Stimulated activated CD4-positive, alpha-beta T cell treated with anti-CD3 and anti-CD28 coated beads, TNF-alpha, amount 100 ng/mL, for 24 hours (primary cell): ENCODE measurements around the gene UNCX.

Experiments
- DNase-seq, 3 experiments: peaks; one replicate each; pipeline ENCODE4 v3.0.0-alpha.2; 2020; ENCODE audit warnings: low read depth in 3 of 3

Gene UNCX

DNA sequence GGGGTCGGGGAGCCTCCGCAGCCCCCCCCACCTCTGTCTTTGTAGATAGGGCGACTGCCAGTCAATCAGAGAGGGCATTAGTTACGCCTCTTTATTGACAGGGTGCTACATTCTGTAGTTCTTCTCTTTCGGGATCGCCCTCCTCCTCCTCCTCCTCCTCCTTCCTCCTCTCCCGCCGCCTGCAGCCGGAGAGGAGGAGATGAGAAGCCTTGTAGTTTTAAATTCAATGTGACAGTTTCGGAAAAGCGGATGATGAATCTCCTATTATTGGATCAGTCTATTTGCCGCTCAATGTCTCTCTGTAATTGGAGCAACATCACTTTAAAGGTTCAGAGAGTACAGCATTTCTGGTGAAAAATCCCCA is 587 bp upstream of the UNCX start:
- no peak for DNase-seq

DNA sequence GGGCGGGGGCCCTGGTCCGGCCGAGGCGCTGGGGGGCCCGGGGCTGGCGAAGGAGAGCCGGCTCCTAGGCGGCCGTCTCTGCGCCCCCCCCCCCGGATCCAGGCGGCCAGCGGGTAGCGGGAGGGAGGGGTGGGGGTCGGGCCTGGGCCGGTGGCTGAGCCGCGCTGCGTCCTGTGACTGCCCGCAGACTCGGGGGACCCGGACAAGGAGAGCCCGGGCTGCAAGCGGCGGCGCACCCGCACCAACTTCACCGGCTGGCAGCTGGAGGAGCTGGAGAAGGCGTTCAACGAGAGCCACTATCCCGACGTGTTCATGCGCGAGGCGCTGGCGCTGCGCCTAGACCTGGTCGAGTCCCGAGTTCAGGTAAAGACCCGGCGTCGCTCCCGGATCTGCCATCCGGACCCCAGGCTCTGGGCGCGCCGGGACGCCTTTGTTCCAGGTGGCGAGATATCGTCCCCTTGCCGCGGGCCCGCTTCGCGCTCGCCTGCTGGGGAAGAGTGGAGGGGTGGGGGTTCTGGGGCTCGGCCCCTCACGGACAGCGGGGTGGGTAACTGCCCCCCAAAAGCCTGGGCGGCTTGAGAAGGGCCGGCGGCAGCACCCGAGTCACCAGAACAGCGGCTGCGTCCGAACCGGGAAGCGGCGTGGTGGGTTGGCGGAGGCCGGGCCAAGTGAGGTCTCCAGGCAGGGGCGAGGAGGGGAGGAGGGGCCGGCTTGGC is 819 bp downstream of the UNCX start:
- no peak for DNase-seq

DNA sequence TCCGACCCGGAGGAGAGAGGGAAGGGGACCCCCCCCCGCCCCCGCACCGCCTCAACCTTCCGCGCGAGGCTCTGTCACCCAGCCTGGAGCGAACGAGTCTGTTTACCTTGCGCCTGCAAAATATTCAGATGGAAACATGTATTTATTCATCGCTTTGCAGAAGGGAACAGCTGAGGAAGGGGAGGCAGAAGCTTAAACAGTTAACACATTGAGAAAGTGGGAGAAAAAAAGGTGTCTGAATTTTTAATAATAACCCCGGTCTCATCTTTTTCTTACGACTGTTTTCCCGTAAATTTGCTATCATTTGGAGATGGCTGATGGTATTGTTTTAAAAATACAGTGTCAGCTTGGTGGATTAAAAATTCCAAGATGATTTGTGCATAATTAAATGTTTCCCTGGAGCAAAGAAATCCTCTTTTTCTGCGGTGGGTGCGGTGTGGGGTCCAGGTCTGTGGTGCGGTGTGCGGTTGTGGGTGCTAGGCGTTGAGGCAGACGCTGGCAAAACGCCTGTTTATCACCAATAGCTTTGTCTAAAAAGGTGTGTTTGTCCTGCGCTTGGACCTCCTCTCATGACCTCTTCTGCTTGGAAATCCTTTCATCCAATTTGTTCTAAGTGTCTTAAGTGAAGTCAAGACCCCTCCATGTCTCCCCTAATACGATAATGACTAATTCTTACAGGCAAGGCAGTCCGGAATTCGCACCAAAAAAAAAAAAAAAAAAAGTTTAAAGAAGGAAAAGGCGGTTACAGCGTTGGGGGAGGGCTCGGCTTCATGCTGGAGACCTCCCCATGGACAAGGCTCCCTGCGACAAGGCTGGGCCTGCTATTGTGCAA is 1.6 kb downstream of the UNCX start:
- no peak for DNase-seq

DNA sequence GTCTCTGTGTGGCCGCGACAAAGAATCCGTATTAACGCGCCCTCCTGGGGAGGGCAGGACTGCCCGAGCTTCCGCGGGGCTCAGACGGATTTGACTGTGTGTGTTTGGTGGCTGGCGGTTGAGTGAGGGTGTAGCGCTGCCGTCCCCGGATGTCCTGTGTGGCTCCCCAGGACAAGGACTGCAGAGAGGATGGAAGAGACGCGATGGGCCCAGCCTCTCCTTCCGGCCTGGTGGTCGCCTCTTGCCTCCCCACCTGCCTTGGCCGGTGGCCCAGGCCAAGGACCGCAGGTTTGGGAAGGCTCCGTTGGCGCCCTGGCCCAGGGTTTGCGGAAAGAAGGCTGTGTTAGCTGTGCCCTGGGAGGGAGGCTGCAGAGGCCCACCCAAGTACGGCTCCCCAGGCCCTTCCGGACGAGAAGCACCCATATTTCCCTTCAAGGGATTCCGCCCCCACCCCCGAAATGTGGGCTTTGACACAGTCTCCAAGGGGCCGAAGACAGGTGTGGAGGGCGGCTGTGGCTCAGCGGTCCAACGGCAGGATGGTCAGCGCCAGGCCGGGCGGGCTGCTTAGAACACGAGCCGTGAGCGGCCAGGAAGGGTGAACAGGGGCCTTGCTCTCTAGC is 2.3 kb downstream of the UNCX start:
- no peak for DNase-seq

DNA sequence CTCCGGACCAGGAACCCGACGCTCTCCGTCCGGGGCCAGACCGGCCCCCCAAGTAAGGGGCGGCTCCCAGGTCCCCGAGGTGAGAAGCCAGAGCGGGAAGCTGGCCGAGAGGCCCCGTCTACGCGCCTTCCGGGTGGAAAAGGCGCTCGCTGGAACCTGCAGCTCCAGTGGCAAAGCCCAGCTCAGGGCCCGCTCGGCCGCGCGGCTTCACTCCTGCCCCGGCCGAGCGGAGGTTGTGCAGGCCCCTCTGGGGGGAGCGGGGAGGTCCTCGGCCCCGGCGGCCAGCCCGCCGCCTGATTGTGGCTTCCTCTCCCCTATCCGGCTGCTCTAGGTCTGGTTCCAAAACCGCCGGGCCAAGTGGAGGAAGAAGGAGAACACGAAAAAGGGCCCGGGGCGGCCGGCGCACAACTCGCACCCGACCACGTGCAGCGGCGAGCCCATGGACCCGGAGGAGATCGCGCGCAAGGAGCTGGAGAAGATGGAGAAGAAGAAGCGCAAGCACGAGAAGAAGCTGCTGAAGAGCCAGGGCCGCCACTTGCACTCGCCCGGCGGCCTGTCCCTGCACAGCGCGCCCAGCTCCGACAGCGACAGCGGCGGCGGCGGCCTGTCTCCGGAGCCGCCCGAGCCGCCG is 2.9 kb downstream of the UNCX start:
- DNase-seq, result no peak

DNA sequence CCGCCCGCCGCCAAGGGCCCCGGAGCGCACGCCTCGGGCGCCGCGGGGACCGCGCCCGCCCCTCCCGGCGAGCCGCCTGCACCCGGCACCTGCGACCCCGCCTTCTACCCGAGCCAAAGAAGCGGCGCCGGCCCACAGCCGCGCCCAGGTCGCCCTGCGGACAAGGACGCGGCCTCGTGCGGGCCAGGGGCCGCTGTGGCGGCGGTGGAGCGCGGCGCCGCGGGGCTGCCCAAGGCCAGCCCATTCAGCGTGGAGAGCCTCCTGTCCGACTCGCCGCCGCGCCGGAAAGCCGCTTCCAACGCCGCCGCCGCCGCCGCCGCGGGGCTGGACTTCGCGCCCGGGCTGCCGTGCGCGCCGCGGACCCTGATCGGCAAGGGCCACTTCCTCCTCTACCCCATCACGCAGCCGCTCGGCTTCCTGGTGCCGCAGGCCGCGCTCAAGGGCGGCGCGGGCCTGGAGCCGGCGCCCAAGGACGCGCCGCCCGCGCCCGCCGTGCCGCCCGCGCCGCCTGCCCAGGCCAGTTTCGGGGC is 3.5 kb downstream of the UNCX start:
- DNase-seq, result no peak

DNA sequence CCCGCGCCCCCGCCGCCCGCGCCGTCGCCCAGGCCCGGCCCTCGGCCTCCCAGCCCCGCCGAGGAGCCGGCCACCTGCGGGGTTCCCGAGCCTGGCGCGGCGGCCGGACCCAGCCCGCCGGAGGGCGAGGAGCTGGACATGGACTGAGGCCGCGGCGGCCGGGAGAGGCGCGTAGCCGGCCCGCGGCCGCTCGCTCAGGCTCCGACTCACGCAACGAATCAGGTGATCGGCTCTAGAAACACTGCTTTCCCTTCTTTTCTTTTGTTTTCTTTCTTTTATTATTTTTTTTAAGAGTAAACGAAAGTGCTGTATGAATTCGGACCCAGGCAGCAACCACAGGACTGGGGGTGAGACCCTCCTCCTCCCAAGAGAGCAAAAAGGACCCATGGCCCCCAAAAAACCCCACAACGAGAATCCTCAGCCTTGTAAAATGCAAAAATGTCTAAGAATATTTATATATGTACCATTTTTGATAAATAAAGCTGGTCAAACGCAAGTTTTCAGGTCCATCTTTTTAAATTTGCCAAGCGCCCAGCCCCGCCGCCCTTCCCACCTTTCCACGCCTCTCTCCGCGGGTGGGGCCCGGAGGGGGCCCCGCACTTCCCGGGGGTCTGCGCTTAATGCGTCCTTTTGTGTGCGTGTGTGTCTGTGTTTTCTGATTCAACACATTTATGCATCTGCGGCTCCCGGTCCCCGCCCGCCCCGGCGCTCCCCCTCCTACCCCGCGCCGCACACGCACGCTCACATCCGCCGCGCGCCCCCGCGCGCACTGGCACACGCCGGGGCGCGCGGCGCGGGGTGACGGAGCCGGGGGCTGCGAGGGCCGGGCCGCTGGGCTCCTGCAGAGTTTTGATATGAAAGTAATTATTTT is 4.4 kb downstream of the UNCX start:
- DNase-seq, result no peak

DNA sequence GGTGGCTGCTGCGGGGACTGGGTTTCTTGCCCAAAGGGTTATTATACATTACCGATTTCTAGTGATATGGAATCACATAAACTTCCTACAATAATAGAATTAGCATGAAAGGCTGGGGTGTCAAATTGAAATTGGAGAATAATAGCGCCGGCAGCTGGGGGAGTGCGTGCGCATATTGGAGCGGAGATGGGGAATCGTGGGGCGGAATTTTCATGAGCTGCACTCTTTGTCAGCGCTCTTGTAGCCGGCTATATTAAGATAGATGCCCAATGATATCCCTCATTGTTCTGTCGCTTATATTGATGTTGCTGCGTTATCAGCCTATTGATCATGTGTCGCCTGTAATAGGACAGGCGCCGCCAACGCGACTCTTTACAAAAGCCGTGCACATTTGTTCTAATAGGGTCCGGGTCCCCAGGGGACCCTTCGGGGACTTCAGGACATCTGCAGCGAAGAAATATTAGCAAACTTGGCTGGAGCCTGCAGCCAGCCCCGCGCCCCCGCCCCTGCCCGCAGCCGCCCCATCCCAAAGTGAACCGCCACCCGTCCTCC is 5.1 kb downstream of the UNCX start:
- no peak for DNase-seq

DNA sequence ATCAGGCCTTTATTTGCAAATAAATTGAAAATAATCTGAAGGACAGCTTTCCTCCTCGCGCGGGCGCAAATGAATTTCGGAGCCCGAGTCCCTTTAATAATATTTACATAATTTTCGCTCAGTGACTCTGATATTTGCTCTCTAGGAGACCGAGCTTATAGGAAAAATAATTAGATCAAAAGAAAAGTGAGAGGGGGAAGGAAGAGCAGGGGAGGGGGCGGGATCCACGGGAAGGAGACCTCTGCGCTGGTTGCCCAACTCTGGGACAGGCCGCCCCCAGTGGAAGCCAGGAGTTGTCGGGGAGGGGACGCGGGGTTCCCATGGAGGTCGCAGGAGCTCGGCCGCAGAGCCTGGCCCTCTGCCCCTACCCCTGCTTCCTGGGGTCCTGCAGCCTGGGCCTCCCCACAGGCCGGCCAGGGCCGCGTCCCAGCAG is 5.8 kb downstream of the UNCX start:
- DNase-seq, result no peak

DNA sequence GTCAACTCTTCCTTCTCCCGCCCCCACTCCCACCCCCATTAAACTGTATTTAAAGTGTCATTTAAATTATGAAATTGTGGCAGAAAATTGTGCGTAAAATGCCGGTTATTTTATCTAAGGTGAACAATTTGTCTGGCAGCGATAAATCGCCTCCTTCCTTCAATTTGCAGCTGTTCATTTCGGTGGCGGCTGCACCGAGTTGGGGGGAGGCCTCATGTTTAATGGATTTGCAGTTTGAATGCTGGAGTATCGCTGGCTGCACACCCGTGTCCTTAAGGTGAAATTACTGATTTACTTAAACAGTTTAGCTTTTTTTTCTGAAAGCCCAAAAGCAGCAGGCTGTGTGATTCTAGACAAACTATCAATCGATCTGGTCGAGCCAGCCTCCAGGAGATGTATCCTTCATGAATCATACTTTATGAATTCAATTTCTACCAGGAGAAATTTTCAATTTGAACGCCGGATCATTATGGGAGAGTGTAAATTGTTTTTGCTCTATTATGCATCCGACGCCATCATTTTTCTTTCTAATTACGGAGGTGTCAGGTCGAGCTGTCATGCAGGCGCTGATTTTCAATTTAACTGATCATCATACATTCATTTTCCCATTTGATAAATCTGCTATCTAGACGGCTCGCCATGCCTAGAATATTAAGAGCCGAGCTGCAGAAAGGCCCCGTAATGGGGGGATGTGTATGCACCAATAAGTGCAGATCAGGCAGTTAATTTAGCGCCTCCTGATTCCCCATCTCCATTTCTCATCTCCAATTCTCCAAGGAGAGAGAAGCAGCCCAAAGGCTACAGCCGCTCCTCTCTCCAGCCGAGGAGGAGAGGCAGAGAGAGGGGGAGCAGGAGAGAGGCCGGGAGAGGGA is 6.5 kb downstream of the UNCX start:
- DNase-seq, result no peak

DNA sequence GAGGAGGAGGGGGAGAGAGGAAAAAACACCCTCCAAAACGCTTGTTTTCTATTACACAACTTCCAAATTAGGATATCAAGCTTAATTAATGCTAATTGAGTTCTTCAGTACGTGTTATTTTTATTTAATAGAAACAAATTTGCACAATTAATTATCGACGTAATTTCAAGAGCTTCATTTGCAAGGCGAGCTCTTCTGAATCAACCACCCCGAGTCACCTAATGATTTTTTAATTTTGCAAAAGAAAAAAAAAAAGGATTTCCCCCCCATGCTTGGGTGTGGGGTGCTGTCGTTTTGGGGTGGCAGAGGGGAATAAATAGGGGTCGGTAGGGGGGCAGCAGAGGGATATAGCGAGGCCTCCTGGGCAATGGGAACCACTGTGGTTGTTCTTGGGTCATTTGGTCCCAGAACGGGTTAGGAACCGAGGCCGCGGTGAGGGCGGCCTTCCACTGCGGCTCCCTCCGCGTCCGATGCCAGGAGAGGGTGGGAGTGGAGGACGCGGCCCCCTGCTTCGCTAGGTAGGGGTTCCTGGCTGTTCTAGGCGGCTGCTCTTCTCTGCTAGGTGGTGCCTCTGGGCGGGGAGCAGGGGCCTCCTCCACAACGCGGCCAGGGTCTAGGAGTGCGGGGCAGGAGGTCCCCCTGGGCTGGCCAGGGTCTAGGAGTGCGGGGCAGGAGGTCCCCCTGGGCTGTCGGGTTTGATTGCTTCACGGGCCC is 7.3 kb downstream of the UNCX start:
- no peak for DNase-seq

DNA sequence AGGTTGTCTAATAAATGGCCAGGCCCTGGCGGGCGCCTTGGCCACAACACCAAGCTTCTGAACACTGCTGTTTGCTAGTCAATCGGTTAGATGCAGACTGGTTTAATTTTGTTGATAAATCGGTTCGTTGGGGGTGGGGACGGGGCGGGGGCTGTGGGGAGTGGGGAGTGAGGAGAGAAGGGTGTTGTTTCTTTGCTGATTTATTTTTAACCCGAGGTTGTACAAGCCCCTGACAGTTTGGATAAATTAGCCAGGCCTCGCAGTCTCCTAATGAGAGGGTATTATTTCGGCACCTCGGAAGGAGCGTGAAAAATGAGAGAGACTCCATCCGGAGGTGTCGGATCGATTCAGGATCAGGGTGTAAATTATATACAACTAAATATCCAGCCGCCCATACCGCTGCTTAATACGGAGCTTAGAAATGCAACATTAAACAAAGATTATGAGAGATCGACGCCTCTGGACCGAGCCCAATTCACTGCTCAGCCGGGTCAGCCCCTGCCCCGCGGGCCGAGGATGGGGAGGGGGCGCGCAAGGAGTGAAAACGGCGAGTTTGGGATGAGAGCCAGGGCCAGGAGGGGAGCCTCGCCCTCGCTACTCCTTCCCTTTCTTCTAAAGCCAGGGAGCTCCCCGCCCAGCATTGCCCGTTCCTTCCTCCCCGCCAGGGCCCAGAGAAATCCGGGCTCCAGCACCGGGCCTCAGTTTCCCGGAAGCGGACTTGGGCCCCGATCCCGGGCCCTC is 8.0 kb downstream of the UNCX start:
- no peak for DNase-seq

DNA sequence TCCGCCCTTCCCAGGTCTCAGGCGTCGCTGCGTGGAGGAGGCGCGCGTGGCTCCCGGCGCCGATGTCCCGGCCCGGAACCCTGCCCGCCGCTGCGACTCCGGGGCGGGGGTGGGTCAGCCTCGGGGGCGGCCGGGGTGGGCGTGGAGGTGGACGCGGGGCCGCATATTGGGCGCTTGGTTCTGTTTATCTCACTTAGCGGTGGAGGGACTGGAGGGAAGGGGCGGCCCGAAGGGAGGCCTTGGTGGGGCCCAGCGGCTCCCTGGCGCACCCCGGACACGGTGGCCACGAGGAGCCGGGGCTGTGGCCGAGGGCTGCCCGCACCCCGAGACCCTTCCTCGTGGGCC is 8.6 kb downstream of the UNCX start:
- DNase-seq, result no peak

DNA sequence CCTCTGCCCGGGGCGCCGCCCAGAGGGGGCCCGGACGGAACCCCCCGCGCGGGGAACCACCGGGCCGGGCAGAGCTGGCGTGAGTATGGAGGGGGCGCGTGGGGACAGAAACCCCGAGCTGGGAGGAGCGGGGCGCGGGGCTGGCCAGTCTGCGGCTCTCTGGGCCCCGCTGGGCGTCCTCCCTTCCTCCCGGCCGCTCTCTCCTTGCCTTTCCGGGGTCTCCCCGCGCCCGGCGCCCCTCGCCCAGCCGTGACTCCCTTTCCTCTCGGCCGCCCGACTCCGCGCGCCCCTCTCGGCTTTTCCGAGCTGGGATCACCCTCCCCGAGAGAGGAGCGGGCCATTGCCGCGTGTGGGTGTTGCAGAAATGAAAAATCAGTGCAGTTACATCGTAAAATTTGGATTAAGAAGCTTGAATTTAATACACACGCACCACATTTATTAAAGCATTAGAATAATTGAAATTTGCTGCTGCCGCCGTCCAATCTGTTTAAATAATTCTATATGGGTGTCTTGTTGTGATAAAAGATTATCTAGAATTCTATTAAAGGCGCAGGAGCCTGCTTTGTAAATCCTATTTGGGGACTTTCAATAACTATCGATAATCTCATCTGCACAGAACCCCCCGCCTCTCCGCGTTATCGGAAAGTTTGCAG is 9.1 kb downstream of the UNCX start:
- DNase-seq, result no peak

DNA sequence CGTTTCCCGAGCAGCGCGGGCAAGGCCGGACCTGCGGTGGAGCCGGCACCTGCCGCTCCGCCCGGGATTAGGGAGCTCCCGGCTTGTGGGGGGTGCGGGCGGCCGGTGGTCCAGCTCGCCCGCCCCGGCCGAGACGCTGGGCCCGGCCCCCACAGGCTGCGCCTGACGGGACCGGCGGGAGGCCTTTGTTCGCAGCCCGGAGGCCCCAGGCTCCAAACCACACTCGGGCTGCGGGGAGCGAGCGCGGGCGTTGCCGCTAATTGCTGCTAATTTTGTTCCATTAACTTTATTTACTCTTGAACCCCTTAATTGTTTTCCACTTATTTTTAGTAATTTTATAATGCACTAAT is 9.6 kb downstream of the UNCX start:
- DNase-seq, result no peak

DNA sequence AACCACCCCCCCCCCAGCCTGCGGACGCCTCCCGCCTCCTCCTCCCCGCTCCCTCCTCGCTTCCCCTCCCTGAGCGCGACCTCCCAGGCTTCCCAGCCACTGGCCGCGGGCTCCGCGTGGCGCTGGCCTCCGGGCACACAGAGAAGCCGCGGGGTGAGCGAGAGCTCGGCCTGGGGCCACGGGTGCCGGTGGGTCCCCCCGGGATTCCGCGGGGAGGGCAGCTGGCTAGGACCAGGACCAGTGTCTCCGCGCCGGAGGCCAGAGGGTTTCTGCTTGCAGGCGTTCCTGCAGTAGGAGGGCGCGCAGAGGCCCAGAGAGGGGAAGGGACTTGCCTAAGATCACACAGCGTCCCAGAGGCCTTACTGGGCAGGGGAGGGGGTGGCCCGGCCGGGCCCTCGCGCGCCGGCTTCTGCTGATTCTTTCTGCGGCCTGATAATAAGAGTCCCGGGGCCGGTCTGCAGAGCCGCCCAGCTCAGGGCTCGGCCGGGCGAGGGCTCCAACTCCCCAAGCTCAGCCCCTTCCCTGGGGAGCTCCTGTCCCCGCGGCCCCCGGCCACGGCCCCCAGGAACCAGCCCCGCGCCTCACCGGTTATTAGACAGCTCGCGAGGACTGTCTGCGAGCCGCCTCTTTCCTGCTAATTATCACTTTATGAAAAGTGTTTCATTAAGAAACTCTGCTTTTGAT is 10.1 kb downstream of the UNCX start:
- no peak for DNase-seq

DNA sequence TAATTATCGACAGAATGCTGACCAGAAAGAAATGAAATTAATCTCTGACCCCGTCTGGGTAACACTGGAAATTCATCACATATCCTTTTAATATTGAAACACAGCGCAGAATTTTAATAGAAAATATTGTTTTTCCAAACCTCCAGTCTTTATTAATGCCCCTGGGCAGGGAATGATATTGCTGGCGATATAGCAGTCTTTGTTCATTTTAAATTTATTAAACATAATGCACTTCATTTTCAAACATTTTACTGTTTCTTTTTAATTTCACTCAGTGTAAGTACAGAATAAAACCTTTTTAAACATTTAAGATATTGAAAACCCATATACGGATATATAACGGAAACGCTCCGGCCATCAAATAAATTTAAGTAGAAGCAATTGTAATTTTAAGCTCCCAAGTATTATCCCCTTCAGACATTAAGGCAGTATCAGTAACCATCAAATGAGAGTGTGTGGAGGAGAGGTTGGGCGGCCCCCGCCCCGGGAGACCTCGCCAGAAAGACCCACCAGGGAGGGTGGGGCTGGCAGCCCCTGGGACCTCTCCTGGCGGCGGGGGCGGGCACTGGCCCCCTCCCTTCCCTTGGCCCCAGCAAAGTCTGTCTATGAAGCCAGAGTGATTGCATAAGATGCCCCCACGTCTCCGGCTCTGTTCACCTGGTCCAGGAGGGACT is 10.8 kb downstream of the UNCX start:
- no peak for DNase-seq
